HAP-1 (cell line): ENCODE measurements around the gene GPR151.

Experiments used
- DNase-seq, 2 experiments: peaks; one replicate each; pipeline ENCODE4 v3.0.0-alpha.2; 2016 to 2020; ENCODE audit warnings: low spot score in 2 of 2
- H3K27me3 ChIP-seq: fragments of 250-450 bp; sonication (Bioruptor Pico); 2 replicates; pipeline ENCODE4 v1.5.1; 2020; ENCODE audit warnings: low read depth, mild to moderate bottlenecking, moderate library complexity
- H3K36me3 ChIP-seq: fragments of 250-450 bp; sonication (Bioruptor Pico); replicated peaks from 2 replicates; pipeline ENCODE4 v1.5.1; 2020; ENCODE audit warnings: mild to moderate bottlenecking
- H3K4me1 ChIP-seq: fragments of 250-450 bp; sonication (Bioruptor Pico); 2 replicates; pipeline ENCODE4 v1.5.1; 2020; ENCODE audit warnings: mild to moderate bottlenecking
- H3K4me3 ChIP-seq: fragments of 250-450 bp; sonication (Bioruptor Pico); 2 replicates; pipeline ENCODE4 v1.5.1; 2020; ENCODE audit warnings: mild to moderate bottlenecking, moderate library complexity
- H3K9me3 ChIP-seq: fragments of 250-450 bp; sonication (Bioruptor Pico); 2 replicates; pipeline ENCODE4 v1.5.1; 2020; ENCODE audit warnings: mild to moderate bottlenecking, moderate library complexity
- in situ Hi-C: fragments of 300-500 bp; cut with MboI; formaldehyde crosslinking; loops from 3 replicates; pipeline ENCODE4 v1.14.3; 2020; ENCODE audit warnings: low sequenced_read_pairs, inconsistent platforms, mixed read lengths

The GPR151 gene

DNA sequence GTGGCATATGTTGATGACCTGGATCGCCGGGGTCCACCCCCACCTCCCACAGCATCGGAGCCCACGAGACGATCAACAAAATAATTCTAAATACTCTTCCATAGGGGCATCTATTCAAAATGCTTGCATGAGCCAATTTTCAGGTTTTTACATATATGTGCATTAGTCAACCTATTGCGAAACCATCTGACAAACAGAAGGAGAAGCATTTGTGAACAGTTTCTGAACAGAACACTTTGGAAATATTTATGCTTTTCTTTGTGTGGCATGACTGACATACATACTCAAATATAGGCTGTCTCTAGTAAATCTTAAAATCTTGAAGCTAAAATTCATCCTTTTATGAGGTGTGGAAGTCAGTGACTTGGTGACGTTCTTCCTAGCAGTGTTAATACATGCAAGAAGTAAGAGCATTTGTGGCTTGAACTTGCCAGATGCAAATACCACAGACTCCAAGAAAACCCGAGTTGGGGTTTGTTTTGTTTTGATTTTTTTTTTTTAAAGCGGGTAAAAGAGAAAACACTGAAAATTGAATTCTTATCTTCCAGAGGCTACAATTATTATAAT lies 5.3 kb downstream of the GPR151 start:
- no peaks in the 10 kb centered on the region for H3K27me3 ChIP-seq
- peaks cover 6% of the 10 kb centered on the region; the same call in 1 of the 2 replicates for H3K4me1 ChIP-seq
- H3K36me3 ChIP-seq = peaks cover 69% of the 10 kb centered on the region
- DNase-seq = no peak
- no peak overlapping the region for H3K4me3 ChIP-seq
- H3K9me3 ChIP-seq = no peaks in the 10 kb centered on the region
- in situ Hi-C loops = no loop called here

DNA sequence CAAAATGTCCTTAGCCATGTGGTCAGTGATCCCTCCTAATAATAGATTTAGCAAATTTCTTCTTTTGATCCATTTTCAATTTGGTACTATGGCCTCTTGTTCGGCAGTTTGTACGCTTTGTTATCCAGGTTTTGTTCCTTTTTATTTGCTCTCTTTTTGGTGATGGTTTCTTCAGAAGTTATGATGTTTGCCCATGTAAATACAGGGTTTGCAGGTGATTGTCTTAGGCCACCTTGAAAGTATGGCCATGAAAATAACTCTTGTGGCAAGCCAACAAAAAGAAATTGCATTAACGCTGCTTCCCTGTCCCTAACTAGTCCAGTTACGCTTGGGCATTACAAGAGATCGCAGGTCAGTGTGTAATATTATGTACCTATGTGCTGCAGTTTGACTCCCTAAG lies 8.6 kb downstream of the GPR151 start:
- in situ Hi-C loops = no loop called here
- Histone ChIP-seq H3K4me3 (no peak overlapping the region), H3K36me3 (peaks cover 84% of the 10 kb centered on the region), H3K27me3 (no peaks in the 10 kb centered on the region), H3K4me1 (peaks cover under 1% of the 10 kb centered on the region; the same call in 1 of the 2 replicates), H3K9me3 (no peaks in the 10 kb centered on the region)
- DNase-seq = no peak

DNA sequence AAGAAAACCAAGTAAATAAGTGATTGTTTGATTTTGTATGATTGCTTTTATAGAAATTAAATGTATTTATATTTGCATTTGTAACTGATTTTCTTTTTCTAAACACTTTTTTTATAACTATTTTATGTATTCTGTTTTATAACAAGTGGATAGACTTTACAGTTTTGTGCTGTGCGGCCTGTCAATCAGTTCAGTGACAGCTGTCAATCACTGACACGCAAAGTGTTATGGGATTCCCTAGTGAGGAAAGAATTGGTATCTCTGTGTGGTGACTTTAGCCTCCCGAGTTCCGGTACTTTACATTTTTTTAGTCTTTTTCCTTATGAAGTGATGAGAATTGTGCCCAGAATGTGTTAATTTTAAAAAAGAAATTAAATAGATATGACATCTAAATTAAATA lies 16.3 kb downstream of the GPR151 start:
- no peak for DNase-seq
- Histone ChIP-seq H3K4me3 (no peak overlapping the region), H3K9me3 (no peaks in the 10 kb centered on the region), H3K4me1 (no peaks in the 10 kb centered on the region), H3K27me3 (no peaks in the 10 kb centered on the region), H3K36me3 (peaks cover 35% of the 10 kb centered on the region)
- in situ Hi-C loops = no loop called here

DNA sequence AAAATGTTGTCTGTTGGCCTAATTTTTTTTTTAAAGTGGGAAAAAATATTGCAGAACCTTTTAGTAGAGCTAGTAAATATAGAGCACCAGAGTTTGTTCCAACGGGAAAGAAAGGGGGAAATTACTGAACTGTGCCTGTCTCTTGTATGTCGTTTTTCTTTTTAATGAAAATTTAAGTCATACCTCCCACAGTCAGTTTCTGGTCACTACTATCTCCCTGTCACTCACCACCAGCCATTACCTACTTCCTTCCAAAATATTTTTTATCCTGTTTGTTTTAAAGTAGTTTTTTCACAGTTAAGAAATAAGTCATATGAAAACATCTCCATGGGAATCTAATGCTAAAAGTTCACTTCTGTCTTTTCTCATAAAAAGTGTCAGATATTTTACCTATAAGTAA lies 21.3 kb downstream of the GPR151 start:
- DNase-seq = no peak
- in situ Hi-C loops = no loop called here
- no peak overlapping the region for H3K4me3 ChIP-seq
- H3K4me1 ChIP-seq = no peaks in the 10 kb centered on the region
- H3K36me3 ChIP-seq = peaks cover 41% of the 10 kb centered on the region
- no peaks in the 10 kb centered on the region for H3K9me3 ChIP-seq
- H3K27me3 ChIP-seq = no peaks in the 10 kb centered on the region

DNA sequence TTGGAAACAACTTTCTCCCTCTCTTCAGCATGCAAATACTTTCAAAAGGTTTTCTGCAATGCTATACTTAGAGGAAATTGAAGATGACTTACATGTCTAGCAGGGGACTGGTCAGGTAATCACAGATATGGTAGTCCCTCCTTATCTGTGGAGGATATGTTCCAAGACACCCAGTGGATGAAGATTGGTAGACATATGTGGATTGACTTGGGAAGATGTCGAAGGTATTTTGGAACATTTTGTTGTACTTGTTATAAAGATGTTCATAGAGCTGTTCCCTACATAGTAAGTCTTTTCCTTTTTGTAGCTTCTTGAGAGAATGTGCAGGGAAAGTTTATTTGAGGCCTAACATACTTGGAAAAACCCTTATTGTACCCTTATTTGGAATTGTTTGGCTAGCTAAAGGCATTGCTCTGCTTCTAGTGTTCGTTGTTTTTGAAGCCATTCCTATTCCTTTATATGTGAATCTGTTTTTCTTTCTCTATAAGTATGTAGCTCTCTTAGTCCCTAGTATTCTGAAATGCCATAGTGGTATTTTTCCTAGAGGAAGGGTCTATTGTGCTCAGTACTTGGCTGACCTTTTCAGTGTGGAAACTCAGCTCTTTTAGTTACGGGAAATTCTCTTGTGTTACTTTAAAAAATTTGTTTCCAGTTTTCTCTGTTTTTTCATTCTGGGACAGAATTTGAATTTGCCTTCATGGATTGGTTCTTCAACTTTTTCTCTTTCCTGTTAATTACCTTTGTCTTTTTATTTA lies 25.7 kb downstream of the GPR151 start:
- in situ Hi-C loops = no loop called here
- H3K4me1 ChIP-seq = no peaks in the 10 kb centered on the region
- H3K27me3 ChIP-seq = no peaks in the 10 kb centered on the region
- no peak overlapping the region for H3K4me3 ChIP-seq
- H3K9me3 ChIP-seq = no peaks in the 10 kb centered on the region
- H3K36me3 ChIP-seq = peaks cover 57% of the 10 kb centered on the region
- no peak for DNase-seq

DNA sequence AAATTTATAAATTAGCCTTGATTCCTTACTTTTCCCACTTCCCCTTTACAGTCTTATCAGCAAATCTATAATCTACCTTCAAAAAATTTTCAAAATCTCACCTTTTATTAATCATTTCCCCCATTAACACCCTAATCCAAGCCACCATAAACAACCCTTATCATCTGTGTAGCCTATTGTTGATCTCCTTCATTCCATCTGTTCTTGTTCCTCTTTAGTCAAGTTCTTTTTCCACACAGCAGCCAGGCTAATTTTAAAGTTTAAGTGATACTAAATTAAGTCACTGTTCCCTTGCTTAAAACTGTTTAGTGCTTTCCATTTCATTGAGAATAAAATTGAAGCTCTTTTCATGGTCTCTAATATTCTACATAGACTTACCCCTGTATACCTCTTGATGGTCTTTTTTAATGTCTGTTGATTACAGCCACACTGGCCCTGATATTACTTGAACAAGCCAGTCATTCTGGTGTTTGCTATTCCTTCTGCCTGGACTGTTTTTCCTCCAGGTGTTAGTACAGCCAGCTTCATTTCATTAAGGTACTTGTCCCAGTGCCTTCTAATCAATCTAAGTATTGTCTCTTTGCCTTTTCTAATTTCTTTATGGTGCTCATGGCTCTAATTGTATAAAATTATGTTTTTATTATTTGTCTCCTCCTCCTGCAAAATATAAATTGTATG lies 31.1 kb downstream of the GPR151 start:
- Histone ChIP-seq H3K9me3 (no peaks in the 10 kb centered on the region), H3K36me3 (peaks cover 81% of the 10 kb centered on the region), H3K4me3 (no peak overlapping the region), H3K27me3 (no peaks in the 10 kb centered on the region), H3K4me1 (no peaks in the 10 kb centered on the region)
- in situ Hi-C loops = no loop called here
- no peak for DNase-seq

DNA sequence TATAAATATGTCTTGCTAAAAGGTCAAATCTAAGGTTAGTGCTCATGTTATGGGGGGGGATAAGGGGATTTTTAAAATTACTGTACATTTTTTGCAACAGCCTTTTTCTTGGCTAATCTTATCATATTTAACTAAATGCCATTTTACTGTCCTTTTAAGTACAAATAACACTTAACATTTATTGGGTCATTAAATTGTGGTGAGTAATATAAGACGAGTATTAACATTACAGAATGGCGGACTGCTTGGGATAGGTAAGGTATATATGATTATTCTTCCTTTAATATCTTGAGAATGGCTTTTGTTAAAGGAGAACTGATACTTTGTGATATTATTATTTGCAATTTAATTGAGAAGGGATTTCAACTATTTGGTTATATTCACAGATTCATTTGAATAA lies 33.2 kb downstream of the GPR151 start:
- in situ Hi-C loops = no loop called here

DNA sequence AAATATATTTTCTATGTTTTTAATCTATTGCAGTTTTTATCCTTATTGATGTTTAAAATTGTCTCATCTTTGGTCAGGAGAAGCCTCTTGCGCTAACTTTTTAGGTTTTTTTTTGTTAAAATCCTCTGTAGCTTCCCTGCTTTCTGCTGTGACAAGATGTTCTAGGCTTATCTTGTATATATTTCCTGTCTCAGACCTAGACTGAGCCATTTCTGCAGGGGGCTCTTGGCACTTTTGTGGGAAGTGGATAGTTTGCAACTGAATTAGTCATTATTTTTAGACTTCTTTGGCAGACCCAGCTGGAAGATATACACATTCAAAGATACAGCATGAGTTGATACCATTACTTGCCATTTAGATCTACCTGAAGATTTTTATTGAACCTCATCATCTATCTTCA lies 40.1 kb downstream of the GPR151 start:
- H3K4me1 ChIP-seq = no peaks in the 10 kb centered on the region
- no peak for DNase-seq
- no peak overlapping the region for H3K4me3 ChIP-seq
- no peaks in the 10 kb centered on the region for H3K27me3 ChIP-seq
- in situ Hi-C loops = no loop called here
- H3K9me3 ChIP-seq = no peaks in the 10 kb centered on the region
- peaks cover 78% of the 10 kb centered on the region for H3K36me3 ChIP-seq

More for the DNA sequence above, 33.2 kb downstream of the GPR151 start:
- no peaks in the 10 kb centered on the region for H3K9me3 ChIP-seq
- no peaks in the 10 kb centered on the region for H3K4me1 ChIP-seq
- no peaks in the 10 kb centered on the region for H3K27me3 ChIP-seq
- no peak for DNase-seq
- peaks cover 88% of the 10 kb centered on the region for H3K36me3 ChIP-seq
- no peak overlapping the region for H3K4me3 ChIP-seq

DNA sequence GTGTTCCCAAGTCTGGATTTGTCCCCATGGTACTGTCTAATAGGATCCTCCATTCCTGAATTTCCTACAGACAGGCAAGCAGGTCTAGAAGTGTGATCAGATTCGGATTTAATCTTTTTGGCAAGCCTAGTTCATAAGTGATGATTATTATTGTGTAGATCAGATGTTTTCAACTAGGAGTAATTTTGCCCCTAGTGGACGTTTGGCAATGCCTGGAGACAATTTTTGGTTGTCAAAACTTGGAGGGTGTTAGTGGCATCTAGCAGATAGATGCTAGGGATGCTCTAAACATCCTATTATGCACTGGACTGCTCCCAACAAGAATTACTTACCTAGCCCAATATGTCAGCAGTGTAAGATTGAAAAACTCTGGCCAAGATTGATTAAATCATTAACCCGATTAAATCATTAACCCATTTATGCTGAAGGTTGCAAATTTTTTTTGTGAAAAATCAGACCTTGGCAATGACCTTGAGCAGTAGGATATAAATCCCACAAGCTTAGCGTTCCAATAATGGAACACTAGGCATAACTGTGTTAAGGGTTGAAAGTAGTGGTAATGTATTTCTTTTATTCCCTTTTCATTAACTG lies 40.7 kb downstream of the GPR151 start:
- Histone ChIP-seq H3K4me1 (no peaks in the 10 kb centered on the region), H3K9me3 (no peaks in the 10 kb centered on the region), H3K4me3 (no peak overlapping the region), H3K36me3 (peaks cover 81% of the 10 kb centered on the region), H3K27me3 (no peaks in the 10 kb centered on the region)
- DNase-seq = no peak
- in situ Hi-C loops = no loop called here

DNA sequence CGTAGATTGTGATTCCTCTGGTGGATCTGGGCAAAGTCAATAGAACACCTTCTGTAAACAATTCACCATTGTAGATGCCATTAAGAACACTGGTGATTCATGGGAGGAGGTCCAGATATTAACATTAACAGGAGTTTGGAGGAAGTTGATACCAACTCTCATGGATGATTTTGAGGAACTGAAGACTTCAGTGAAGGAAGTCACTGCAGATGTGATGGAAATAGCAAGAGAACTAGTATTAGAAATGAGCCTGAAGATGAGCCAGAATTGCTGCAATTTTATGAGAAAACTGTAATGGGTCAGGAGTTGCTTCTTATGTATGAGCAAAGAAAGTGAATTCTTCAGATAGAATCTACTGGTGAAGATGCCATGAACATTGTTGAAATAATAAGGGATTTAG lies 41.9 kb downstream of the GPR151 start:
- no peaks in the 10 kb centered on the region for H3K4me1 ChIP-seq
- in situ Hi-C loops = loop anchor here (25.0 kb wide), 1 partner anchor 312 kb away; no protein-coding TSS in a partner anchor
- H3K9me3 ChIP-seq = no peaks in the 10 kb centered on the region
- no peaks in the 10 kb centered on the region for H3K27me3 ChIP-seq
- no peak for DNase-seq
- H3K36me3 ChIP-seq = peaks cover 82% of the 10 kb centered on the region
- no peak overlapping the region for H3K4me3 ChIP-seq

DNA sequence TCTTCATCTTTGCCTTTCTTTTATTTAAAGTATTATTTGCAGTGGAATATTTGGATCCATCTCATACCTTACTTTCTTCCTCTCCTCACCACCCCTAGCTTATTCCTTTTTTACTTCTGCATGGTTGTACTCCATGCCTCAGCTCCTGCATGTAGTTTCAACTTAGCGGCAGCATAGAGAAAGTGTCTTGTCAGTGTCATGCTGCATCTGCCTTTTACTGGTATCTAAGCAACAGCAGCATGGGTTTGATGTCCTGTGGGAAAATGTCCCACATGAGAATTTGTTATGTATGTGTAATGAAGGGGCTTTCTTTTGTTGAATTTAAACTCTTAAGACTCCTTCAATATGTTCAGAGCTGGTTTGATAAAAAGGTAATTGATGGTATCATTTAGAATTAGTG lies 48.2 kb downstream of the GPR151 start:
- H3K4me3 ChIP-seq = no peak overlapping the region
- no peaks in the 10 kb centered on the region for H3K9me3 ChIP-seq
- H3K36me3 ChIP-seq = peaks cover 81% of the 10 kb centered on the region
- H3K4me1 ChIP-seq = no peaks in the 10 kb centered on the region
- in situ Hi-C loops = loop anchor here (25.0 kb wide), 1 partner anchor 305 kb away; no protein-coding TSS in a partner anchor
- H3K27me3 ChIP-seq = no peaks in the 10 kb centered on the region
- no peak for DNase-seq

DNA sequence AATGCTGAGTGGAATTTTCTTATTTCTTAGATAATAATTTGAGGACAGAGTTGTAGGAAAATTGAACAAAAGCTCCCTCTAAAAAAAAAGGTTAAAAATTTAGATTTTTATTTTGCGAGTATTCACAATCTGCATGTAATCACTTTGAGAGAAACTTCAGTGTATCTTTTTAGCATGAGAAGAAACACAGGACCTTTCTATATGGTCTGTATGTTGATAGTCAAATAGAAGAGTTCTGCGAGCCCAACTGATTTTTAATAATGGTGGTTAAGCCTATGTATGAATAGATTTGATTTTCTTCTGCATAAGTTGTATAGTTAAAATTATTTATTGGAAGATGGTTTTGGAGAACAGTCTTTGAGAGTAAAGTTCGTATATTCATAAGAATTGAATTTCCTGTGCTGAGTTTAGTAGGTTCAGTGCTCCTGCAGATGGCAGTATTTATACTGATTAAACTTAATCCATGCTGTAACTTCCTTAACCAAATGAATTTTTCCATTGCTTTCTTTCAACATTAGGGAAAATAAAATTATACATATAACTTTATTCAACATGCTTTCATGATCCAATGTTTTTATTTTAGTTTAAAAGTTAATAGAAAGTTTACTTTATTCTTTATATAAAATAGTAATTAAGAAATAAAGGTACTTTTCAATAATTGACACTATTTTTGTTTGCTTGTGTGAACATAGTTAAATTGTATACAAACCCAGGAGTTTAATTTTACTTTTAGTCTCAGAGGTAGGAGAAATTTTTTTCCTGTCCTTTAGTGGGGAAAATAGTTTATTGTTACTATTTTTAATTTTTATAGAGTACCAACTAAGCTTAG lies 49.3 kb downstream of the GPR151 start:
- Histone ChIP-seq H3K27me3 (no peaks in the 10 kb centered on the region), H3K4me3 (no peak overlapping the region), H3K9me3 (no peaks in the 10 kb centered on the region), H3K4me1 (no peaks in the 10 kb centered on the region), H3K36me3 (peaks cover 80% of the 10 kb centered on the region)
- no peak for DNase-seq
- in situ Hi-C loops = loop anchor here (25.0 kb wide), 1 partner anchor 304 kb away; no protein-coding TSS in a partner anchor

DNA sequence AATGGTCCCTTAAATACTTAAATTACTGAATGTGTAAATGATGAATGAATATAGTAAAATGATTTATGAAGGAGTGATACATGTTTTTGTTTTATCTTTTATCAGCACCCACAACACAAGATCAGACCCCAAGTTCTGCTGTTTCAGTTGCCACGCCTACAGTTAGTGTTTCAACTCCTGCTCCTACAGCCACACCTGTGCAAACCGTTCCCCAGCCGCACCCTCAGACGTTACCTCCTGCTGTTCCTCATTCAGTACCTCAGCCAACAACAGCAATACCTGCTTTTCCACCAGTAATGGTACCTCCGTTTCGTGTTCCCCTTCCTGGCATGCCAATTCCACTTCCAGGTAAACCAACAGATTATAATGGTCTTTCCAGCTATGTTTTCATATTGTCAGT lies 52.5 kb downstream of the GPR151 start:
- DNase-seq = no peak
- Histone ChIP-seq H3K9me3 (no peaks in the 10 kb centered on the region), H3K36me3 (peaks cover 83% of the 10 kb centered on the region), H3K4me3 (no peak overlapping the region), H3K4me1 (no peaks in the 10 kb centered on the region), H3K27me3 (no peaks in the 10 kb centered on the region)
- in situ Hi-C loops = loop anchor here (25.0 kb wide), 1 partner anchor 301 kb away; no protein-coding TSS in a partner anchor
